Mononuclear cell (primary cell): ENCODE data around the gene JAZF1. TPM values are rescaled to one million over a fixed set of nuclear protein-coding genes. Genes with fewer than 3 reads are reported as not detected.

Experiments used
- H3K27me3 ChIP-seq: 2 replicates; pipeline ENCODE4 v1.6.0; 2011; ENCODE audit warnings: low read length, control low read depth; ENCODE audit not compliant: insufficient read depth
- H3K4me1 ChIP-seq: 2 replicates; pipeline ENCODE4 v1.5.1; 2011; ENCODE audit warnings: mild to moderate bottlenecking, low read length, control low read depth; ENCODE audit not compliant: insufficient read depth
- H3K4me3 ChIP-seq: 2 replicates; pipeline ENCODE4 v1.5.1; 2011; ENCODE audit warnings: mild to moderate bottlenecking, low read length, moderate library complexity
- H3K9me3 ChIP-seq: 2 replicates; pipeline ENCODE4 v1.5.1; 2011; ENCODE audit warnings: low read depth, mild to moderate bottlenecking, control low read depth, low read length
- total RNA-seq: library from RNA; depleted of rRNA; stranded (reverse); fragments of >200 nt; gene quantifications from one replicate; pipeline ENCODE4 v1.2.3, GENCODE V29; 2012

Gene JAZF1
- total RNA-seq, 1 donor, result 16.5 TPM

DNA sequence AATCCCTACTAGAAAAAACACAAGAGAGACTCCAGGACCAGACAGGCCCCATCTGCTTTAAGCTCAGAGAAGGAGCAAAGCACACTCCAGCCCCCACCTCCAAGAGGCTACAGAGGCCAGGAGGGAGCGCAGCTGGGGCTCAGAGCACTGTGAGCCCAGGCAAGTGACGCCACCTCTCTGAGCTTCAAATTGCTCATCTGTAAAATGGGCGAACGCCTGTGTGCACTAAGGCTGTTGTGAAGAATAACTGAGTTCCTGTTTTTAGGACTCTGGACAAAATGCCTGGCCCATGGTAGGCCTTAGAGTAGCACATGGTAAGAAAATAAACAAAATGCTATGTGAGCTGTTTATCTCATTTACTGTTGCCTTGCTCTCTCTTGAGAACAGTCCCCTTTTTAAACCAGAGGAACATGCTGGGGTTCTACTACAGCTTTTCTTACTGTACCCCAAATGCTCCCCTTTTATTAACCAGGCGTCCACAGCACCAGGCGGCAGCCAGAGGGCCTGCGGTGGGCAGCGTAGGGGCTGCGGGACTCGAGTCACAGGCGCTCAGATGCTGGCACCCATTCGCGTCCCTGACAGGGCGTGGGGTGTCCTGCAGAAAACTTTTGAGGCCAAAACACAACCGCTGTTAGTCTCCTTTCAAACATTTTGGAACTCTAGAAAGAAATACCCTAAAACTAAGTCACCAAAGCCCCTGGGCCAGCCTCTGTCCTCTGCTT lies 336.9 kb downstream of the JAZF1 start:
- H3K4me1 ChIP-seq, result no peaks in the 10 kb centered on the region
- no peaks in the 10 kb centered on the region for H3K9me3 ChIP-seq
- H3K4me3 ChIP-seq, result no peak overlapping the region
- H3K27me3 ChIP-seq, result no peaks in the 10 kb centered on the region

DNA sequence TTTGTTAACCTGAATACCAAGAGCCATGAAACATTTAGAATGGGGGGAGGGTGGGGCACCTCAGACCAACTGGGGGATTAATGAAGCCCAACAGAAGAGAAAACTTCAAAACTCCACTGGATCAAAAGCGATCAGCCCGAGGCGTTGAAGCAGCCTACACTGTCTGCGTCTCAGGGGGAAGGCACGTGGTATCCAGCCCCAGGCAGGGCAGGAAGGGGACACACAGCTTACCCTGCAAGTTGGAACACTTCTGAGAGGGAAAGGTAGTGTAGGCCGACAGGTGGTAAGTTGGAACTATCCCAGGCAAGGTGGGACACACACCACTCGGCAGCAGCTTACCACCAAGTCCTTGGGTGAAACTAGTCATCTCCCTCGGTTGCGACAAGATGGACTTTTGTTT lies 337.7 kb downstream of the JAZF1 start:
- Histone ChIP-seq H3K4me1 (no peaks in the 10 kb centered on the region), H3K9me3 (no peaks in the 10 kb centered on the region), H3K27me3 (no peaks in the 10 kb centered on the region), H3K4me3 (no peak overlapping the region)

DNA sequence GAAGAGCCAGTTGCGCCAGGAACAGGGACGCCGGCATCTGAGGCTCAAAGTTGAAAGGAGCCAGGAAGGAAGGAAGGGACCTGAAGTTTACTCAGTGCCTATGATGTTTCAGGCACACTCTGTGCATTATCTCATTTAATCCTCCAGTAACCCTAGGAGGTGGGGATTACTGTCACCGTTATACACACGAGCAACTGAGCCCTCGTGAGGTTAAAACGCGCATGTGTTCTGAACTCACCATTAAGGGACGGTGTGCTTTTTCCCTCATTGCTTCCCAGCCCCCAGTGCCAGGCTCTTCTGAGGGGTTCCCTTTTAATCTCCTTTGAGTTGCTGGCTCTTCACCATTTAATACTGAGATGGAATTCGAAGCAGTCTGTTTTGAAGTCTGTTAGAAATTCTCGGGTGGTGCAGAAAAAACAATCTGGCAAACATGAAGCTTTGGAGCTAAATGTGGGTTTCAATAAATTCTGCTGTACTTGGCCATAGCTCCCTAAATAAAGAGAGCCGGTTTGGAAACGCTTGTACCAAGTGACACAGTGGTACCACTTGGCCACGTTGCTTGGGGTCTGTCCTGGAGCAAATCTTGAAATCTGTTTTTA lies 338.4 kb downstream of the JAZF1 start:
- no peaks in the 10 kb centered on the region for H3K4me1 ChIP-seq
- H3K9me3 ChIP-seq, result no peaks in the 10 kb centered on the region
- H3K4me3 ChIP-seq, result no peak overlapping the region
- no peaks in the 10 kb centered on the region for H3K27me3 ChIP-seq

DNA sequence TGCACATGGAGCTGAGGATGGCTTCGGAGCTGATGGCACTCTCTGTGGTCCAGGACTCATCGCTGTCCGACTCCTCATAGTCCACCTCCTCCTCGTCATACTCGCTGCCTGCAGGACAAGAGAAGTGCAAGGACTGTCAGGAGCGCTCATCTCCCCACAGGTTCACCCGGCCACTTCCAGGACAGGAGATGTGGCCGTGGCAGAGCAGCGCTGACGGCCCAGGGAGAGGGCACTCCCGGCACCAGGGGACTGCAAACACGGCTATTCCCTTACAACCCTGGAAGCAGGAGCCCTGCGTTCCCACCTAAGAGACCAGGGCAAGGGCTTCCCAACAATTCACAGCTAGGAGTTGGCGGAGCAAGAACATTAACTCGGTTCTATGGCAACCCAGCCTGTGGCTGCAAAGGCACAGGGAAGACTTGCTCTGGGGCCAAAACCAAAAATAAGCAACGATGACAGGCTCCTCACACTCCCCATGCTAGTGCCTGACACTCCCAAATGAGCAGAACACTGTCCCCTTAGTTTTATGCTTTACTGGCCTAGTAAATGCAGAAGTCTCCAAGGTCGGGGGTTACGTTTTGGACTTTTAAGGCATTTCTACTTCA lies 339.7 kb downstream of the JAZF1 start:
- Histone ChIP-seq H3K9me3 (no peaks in the 10 kb centered on the region), H3K4me3 (no peak overlapping the region), H3K27me3 (no peaks in the 10 kb centered on the region), H3K4me1 (no peaks in the 10 kb centered on the region)

DNA sequence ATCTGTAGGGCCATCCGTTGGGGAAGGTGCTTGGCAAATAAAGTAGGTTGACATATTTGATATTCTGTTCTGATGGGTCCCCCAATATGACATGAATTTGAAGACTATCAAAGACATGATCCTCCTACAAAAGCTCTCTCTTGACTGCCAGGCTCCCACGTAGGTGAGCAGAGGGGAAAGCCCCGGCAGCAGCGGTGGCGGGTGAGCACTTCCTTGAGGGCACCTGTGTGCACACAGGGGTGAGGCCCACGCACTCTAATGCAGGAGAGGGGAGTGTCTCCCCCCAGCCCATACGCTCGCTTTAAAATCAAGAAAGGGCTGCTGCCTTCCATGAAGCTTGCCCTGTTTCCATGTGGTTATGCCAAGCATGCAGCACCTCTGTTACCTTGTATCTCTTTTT lies 340.3 kb downstream of the JAZF1 start:
- Histone ChIP-seq H3K27me3 (no peaks in the 10 kb centered on the region), H3K4me3 (no peak overlapping the region), H3K4me1 (no peaks in the 10 kb centered on the region), H3K9me3 (no peaks in the 10 kb centered on the region)

DNA sequence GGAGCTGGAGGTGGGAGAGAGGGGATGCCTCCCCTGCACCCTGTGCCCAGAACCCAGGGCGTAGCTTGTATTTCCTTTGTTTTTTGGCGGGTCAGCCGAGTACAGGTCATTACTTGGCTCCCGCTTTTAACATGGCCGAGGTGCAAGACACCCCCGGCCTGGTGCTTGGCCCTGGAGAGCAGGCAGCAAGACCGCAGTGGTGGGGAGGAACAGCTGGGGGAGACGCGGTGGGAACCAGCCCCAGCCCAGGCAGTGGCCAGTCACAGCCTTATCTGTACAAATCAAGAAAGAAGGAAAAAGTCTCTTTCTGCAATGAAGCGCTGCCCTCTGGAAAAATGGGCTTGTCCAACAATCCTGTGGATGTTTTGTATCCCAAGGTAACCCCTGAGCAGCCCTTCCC lies 341.5 kb downstream of the JAZF1 start:
- Histone ChIP-seq H3K9me3 (no peaks in the 10 kb centered on the region), H3K4me3 (no peak overlapping the region), H3K27me3 (no peaks in the 10 kb centered on the region), H3K4me1 (no peaks in the 10 kb centered on the region)

DNA sequence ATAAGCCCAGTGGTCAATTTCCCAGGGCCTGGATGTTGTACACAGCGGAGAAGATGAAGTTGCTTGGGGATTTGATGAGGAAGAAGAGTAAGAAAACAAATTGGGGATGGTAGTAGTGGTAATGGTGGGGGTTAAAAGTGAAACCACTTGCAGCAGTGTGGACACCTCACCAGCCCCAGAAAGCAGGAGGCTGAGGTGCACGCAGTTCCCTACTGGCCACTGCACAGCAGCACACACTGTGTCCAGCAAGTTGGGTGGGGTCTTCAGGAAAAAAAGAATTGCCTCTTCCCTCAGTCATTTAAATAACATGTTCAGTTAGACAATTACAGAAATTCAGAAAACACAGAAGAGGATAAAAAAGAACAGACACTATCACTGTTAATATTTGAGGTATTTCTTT lies 344.1 kb downstream of the JAZF1 start:
- H3K9me3 ChIP-seq, result no peaks in the 10 kb centered on the region
- no peaks in the 10 kb centered on the region for H3K4me1 ChIP-seq
- H3K4me3 ChIP-seq, result no peak overlapping the region
- H3K27me3 ChIP-seq, result no peaks in the 10 kb centered on the region

DNA sequence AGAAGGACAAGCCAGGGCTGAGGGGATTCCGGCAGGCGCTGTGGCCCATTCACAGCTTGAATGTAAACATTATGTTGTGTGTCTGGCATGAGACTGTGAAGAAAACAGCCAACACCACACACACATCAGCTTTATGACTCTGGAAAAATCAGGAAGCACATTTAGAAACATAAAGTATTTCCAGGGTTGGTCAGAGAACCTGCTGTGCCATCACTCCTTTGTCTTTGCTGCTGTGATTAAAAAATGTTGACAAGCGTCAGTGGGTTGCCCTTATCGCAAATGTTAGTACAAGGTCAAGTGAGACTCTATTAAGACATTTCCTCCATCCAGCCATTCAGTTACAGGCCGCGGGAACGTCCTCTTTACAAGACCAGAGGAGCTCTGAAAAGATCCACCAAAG lies 345.2 kb downstream of the JAZF1 start:
- Histone ChIP-seq H3K27me3 (no peaks in the 10 kb centered on the region), H3K4me3 (no peak overlapping the region)

DNA sequence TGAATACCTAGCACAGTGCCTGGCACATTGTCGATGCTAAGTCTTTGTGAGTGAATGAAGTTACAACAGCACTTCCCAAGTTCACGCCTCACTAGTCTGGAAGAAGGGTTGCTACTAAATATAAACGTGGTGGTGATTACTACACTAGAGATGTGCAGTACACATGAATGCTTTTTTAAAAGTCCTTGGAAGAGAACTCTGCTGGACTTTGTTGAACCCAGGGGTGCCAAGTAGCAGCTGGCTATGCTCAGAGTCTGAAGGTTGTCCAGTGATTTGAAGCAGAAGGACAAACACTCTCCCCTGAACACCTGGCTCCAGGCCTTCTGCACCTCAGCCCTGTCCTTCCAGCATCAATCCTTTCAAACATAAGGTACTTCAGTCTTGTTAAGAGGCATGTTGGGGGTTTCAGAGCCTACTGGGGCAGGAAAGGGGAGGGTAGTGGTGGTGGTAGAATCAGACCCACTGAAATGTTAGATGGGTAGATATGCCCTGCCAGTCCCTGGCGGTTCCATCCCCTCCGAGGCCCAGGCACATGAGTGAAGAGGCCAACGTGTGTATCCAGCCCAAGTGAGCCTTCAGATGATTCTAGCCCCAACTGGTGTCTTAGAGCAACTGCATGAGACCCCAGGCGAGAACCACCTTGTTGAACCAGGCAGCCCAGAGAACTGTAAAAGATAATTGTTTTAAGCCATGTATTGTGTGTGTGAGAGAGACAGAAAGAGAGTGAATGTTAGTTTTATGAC lies 346.2 kb downstream of the JAZF1 start:
- no peaks in the 10 kb centered on the region for H3K4me1 ChIP-seq
- no peaks in the 10 kb centered on the region for H3K9me3 ChIP-seq
- H3K27me3 ChIP-seq, result no peaks in the 10 kb centered on the region
- no peak overlapping the region for H3K4me3 ChIP-seq

More for the DNA sequence above, 345.2 kb downstream of the JAZF1 start:
- Histone ChIP-seq H3K9me3 (no peaks in the 10 kb centered on the region), H3K4me1 (no peaks in the 10 kb centered on the region)

DNA sequence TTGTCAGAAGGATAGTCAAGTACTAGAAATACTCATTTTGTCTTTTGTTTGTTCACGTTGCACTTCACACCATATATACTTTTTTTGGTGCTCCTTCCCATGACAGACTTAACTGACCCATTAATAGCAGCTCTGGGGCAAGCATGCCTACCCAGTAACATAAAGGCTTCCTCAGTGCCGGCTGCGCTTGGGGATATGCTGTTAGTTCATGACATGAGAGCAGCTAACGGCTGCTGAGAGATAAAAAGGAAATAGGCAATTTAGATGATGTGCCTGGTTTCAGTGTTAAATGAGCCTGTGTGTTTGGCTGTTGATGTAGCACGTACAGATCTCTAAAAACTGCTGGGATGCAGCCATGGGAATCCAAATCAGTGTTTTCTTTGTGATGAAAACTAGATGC lies 354.2 kb downstream of the JAZF1 start:
- Histone ChIP-seq H3K4me3 (no peak overlapping the region), H3K4me1 (no peaks in the 10 kb centered on the region), H3K27me3 (no peaks in the 10 kb centered on the region), H3K9me3 (no peaks in the 10 kb centered on the region)

DNA sequence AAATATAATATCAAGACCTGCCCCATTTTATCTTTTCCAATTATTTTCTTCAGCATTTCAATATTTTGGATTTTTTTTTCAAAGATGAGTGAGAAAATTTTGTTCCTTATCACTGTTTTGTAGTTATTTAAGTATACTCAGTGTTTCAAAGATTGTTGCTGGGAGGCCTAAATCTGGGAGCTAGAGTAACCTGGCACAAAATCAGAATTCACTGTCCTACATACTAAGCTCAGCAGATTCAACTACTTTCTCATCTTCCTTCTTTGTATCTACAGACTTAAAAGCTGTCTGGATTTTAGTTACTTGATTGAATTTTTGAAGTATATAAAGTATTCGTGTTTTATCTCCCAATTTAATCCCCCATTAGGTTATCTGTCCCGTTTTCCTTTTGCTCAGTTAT lies 354.7 kb downstream of the JAZF1 start:
- Histone ChIP-seq H3K27me3 (no peaks in the 10 kb centered on the region), H3K4me1 (no peaks in the 10 kb centered on the region), H3K9me3 (no peaks in the 10 kb centered on the region), H3K4me3 (no peak overlapping the region)

DNA sequence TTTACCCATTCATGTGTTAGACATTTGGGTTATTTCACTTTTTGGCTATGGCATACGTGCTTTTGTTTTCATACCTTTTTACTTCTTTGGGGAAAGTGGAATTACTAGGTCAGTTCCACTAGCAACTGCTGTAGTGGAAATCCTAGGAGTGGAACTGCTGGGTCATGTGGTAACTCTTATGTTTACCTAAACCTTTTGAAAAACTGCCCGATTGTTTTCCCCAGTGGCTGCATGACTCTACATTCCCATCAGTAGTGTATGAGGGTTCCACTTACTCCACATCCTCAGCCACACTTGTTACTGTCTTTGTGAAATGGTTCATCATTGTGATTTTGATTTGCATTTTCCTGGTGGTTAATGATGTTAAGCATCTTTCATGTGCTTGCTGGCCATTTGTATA lies 358.4 kb downstream of the JAZF1 start:
- Histone ChIP-seq H3K9me3 (no peaks in the 10 kb centered on the region), H3K27me3 (no peaks in the 10 kb centered on the region), H3K4me1 (no peaks in the 10 kb centered on the region), H3K4me3 (no peak overlapping the region)

DNA sequence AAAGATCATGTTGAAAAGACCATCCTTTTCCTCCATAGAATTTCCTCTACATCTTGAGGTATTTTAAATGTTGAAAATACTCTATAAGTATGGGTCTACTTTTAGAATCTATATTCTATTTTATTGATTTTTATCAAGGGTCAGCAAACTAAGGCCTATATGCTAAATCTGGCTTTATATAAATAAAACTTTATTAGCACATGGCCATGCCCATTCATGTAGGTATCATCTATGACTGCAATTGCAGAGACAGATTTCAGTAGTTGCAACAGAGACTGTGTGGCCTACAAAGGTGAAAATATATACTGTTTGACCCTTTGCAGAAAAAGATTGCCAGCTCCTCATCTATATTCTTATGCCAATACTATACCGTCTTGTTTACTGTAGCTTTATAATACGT lies 367.9 kb downstream of the JAZF1 start:
- Histone ChIP-seq H3K9me3 (no peaks in the 10 kb centered on the region), H3K4me1 (no peaks in the 10 kb centered on the region), H3K4me3 (no peak overlapping the region), H3K27me3 (no peaks in the 10 kb centered on the region)

DNA sequence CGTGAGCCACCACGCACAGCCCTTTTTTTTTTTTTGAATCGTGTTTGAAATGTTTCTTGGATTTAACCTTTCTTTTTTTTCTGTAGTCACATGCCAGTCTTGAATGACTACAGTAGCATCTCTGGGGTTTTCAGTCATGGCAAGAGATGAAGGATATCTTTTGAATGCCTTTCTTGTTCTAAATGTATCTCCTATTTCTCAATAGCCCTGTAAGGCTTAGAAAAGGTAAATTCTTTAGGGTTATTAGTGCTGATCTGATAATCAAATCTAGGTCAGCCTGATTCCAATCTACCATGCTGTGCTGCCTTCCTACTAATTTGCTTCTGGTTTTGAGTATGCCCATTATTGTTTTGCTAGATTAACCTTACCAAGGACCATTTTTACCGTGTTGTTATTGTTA lies 370.4 kb downstream of the JAZF1 start:
- H3K4me1 ChIP-seq, result no peaks in the 10 kb centered on the region
- no peaks in the 10 kb centered on the region for H3K9me3 ChIP-seq
- no peak overlapping the region for H3K4me3 ChIP-seq
- no peaks in the 10 kb centered on the region for H3K27me3 ChIP-seq

DNA sequence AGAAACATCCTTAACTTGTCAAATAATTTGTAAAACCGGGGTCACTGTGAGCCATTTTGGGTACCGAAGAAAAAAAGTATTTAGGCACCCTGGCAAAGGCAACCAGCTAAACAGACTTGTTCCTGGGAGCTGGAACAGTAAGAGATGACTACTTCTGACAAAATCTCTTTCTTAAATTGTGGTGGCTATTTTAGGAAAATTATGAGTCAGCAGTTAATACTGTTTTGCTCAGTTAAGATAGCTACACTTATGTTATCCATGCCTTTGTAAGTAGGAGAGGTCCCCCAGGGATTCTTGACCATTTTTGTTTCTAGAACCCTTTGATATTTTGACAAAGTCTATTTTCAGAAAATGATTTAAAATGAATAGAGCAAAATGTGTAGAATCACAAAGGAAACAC lies 372.0 kb downstream of the JAZF1 start:
- H3K4me3 ChIP-seq, result no peak overlapping the region
- no peaks in the 10 kb centered on the region for H3K4me1 ChIP-seq
- no peaks in the 10 kb centered on the region for H3K27me3 ChIP-seq
- H3K9me3 ChIP-seq, result no peaks in the 10 kb centered on the region
